Measurements from ENCODE around the gene SCLY.
"Not testable (repeated sequence)": the region's sequence is repeated elsewhere in the genome, so short reads cannot be mapped to it uniquely, and the experiment has no call there.

The SCLY gene

DNA sequence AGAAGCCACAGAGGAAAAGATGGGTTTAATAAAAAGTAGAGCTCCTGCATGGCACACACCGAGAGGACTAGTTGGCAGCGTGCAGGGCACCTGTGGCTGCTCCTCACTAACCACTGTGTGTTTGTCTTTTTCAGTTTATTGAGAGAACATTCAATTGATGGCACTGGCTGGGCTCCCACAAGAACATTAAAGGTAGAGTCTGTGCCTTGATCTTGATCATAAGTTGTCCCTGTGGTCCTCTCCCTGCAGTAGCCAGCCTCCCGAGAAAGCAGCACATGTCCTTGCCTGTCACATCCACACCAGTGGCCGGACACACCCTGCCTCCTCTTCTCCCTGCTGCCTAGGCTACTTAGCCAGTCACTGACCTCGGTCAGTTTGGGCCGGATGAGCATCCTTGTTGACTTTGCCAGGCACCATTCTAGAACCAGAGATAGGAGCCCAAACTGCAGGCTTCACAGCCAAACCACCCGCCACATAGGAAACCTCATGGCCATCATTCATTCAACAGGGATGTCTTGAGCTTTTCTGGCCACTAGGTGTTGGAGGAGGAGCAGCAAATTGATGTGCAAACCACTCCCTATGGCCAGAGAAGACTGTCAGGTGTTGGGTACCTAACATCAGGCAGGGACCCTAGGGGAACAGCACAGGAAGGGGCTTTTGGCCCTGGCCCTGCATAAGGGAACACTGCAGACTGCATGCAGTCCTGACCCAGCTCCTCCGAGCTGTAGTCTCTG, 30.2 kb upstream of the SCLY start:
- no peaks in the 10 kb centered on the region for H3K4me1 ChIP-seq (ENCODE audit: insufficient read depth, low read length)
- no peak overlapping the region for H3K9ac ChIP-seq (ENCODE audit: low read depth, low read length)
- H3K36me3 ChIP-seq (ENCODE audit: insufficient read depth, low read length): no peaks in the 10 kb centered on the region
- no peaks in the 10 kb centered on the region for H3K9me3 ChIP-seq (ENCODE audit: control insufficient read depth, insufficient read depth, low read length)

GRCh38 chr2:238031751-238032150, 29.1 kb upstream of the SCLY start:
- H3K9ac ChIP-seq (ENCODE audit: low read depth, low read length): no peak overlapping the region
- H3K4me1 ChIP-seq (ENCODE audit: insufficient read depth, low read length): no peaks in the 10 kb centered on the region
- no peaks in the 10 kb centered on the region for H3K36me3 ChIP-seq (ENCODE audit: insufficient read depth, low read length)
- no peaks in the 10 kb centered on the region for H3K9me3 ChIP-seq (ENCODE audit: control insufficient read depth, insufficient read depth, low read length)

- no peaks in the 10 kb centered on the region for H3K36me3 ChIP-seq (ENCODE audit: insufficient read depth, low read length)
- H3K4me1 ChIP-seq (ENCODE audit: insufficient read depth, low read length): no peaks in the 10 kb centered on the region
- no peak overlapping the region for H3K9ac ChIP-seq (ENCODE audit: low read depth, low read length)
- no peaks in the 10 kb centered on the region for H3K9me3 ChIP-seq (ENCODE audit: control insufficient read depth, insufficient read depth, low read length)
These were observed 28.0 kb upstream of the SCLY start for GRCh38 chr2:238032755-238033337.

GRCh38 chr2:238033991-238034390, 26.8 kb upstream of the SCLY start:
- H3K36me3 ChIP-seq (ENCODE audit: insufficient read depth, low read length); H3K9ac ChIP-seq (ENCODE audit: low read depth, low read length); H3K9me3 ChIP-seq (ENCODE audit: control insufficient read depth, insufficient read depth, low read length); H3K4me1 ChIP-seq (ENCODE audit: insufficient read depth, low read length): not testable (repeated sequence)

DNA sequence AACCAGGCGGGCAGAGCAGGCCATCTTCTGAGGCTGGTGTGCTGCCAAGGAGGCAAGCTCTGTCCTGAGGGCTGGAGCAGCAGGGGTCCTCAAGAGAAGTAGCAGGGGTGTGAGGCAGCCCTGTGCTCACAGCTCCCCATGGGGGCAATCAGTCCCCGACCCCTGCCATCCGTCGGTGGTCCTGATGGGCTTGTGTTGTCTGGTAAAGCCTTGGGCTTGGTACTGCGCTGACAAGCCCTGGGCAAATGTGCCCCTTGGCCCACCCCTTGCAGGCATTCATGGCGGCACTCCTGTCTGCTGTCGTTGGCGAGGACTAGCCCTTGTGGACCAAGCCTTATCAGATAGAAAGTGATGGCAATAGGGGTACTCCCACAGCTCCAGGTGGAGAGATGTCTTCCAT, 22.6 kb upstream of the SCLY start:
- H3K4me1 ChIP-seq (ENCODE audit: insufficient read depth, low read length): no peaks in the 10 kb centered on the region
- no peak overlapping the region for H3K9ac ChIP-seq (ENCODE audit: low read depth, low read length)
- H3K9me3 ChIP-seq (ENCODE audit: control insufficient read depth, insufficient read depth, low read length): no peaks in the 10 kb centered on the region
- peaks cover 3% of the 10 kb centered on the region; the same call in 1 of the 2 replicates for H3K36me3 ChIP-seq (ENCODE audit: insufficient read depth, low read length)

DNA sequence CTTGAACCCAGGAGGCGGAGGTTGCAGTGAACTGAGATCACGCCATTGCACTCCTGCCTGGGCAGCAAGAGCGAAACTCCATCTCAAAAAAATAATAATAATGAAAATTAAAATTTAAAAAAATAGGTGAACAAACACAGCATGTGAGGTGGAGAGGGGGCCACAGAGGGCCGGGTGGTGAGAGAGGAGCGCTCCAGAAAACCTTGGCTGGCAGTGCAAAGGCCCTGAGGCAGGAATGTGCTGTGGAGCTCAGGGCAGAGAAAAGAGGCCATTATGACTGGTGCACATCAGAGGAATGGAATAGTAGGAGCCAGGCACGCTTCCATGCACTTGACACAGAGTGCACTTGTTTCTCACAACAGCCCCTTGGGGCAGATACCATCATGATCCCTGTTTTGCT, 21.6 kb upstream of the SCLY start:
- no peaks in the 10 kb centered on the region for H3K9me3 ChIP-seq (ENCODE audit: control insufficient read depth, insufficient read depth, low read length)
- H3K4me1 ChIP-seq (ENCODE audit: insufficient read depth, low read length): no peaks in the 10 kb centered on the region
- peaks cover 3% of the 10 kb centered on the region; the same call in 1 of the 2 replicates for H3K36me3 ChIP-seq (ENCODE audit: insufficient read depth, low read length)
- no peak overlapping the region for H3K9ac ChIP-seq (ENCODE audit: low read depth, low read length)

DNA sequence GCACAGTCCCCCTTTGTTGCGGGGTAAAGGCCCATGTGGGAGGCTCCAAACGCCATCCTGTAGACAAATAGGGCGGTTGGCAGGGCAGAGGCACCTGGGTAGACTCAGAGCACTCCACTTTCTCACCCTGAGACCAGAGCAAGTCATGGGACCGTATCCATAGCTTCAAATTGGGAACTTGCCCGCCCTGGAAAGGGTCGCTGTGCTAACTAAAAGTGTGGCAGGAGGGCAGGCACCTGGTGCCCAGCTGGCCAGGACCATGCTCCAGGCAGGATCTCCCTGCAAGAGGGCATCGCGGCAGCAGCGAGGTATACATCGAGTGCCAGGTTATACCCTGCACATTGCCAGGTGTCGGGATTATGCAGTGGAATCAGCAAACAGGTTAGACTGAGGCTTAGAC, 20.8 kb upstream of the SCLY start:
- no peak overlapping the region for H3K9ac ChIP-seq (ENCODE audit: low read depth, low read length)
- no peaks in the 10 kb centered on the region for H3K9me3 ChIP-seq (ENCODE audit: control insufficient read depth, insufficient read depth, low read length)
- peaks cover 3% of the 10 kb centered on the region; the same call in 1 of the 2 replicates for H3K36me3 ChIP-seq (ENCODE audit: insufficient read depth, low read length)
- H3K4me1 ChIP-seq (ENCODE audit: insufficient read depth, low read length): no peaks in the 10 kb centered on the region

DNA sequence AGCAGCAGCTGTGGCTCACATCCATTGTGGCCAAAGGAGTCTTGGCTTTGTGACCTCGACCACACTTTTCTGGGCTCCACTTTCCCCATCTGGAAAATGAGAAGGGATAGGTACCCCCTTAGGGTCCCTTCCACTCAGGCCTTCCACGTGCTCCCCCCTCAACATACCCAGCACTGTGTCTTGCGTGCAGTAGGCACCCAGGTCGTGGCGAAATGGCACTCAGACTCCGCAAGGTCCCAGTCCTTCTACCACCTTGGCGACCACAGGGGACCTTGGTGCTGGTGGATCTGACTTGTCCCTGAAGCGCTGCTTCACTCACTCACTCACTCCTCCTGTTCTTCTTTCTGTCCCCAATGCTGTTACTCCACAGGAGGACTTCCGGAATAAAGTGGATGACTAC, 19.9 kb upstream of the SCLY start:
- Histone ChIP-seq H3K9me3 (ENCODE audit: control insufficient read depth, insufficient read depth, low read length) (no peaks in the 10 kb centered on the region), H3K9ac (ENCODE audit: low read depth, low read length) (no peak overlapping the region), H3K4me1 (ENCODE audit: insufficient read depth, low read length) (no peaks in the 10 kb centered on the region), H3K36me3 (ENCODE audit: insufficient read depth, low read length) (peaks cover 3% of the 10 kb centered on the region; the same call in 1 of the 2 replicates)

GRCh38 chr2:238042090-238042489, 18.7 kb upstream of the SCLY start:
- no peaks in the 10 kb centered on the region for H3K4me1 ChIP-seq (ENCODE audit: insufficient read depth, low read length)
- H3K36me3 ChIP-seq (ENCODE audit: insufficient read depth, low read length): peaks cover 3% of the 10 kb centered on the region; the same call in 1 of the 2 replicates
- no peaks in the 10 kb centered on the region for H3K9me3 ChIP-seq (ENCODE audit: control insufficient read depth, insufficient read depth, low read length)

DNA sequence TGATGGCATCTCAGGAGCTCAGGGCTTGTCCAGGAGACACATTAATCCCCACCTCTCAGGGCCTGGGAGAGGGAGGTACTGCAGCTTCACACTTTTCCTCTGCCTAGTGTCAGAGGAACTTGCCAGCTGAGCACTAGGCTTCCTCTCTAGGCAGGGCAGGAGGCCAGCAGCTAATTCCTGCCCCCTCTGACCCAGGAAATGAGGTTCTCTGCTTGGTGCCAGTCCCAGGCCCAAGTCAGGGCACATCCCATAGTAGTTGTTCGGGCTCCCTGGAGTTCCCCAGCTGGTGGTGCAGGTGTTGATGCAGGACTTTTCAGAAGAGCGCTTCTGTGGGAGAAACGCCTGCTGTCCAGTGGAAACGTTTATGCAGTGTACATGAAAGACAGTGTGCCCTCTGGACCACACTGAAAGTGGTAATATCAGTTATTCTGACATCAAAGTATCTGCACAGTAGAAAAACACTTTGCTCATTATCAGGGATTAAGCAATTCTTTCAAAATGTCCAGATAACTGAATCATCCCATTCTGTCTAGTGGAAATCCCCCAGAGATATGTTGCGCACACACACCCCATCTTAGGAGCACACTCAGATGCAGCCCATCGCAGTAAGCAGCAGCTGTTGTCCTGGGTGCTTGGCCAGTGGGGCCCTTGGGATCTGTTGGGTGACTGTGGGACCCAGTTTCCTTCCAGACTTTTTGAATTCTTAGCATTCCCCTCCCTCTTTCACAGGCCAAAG, 17.8 kb upstream of the SCLY start:
- Histone ChIP-seq H3K9ac (ENCODE audit: low read depth, low read length) (no peak overlapping the region), H3K9me3 (ENCODE audit: control insufficient read depth, insufficient read depth, low read length) (no peaks in the 10 kb centered on the region), H3K4me1 (ENCODE audit: insufficient read depth, low read length) (no peaks in the 10 kb centered on the region), H3K36me3 (ENCODE audit: insufficient read depth, low read length) (peaks cover 2% of the 10 kb centered on the region; the same call in 1 of the 2 replicates)

More at GRCh38 chr2:238042090-238042489, 18.7 kb upstream of the SCLY start:
- H3K9ac ChIP-seq (ENCODE audit: low read depth, low read length): no peak overlapping the region

DNA sequence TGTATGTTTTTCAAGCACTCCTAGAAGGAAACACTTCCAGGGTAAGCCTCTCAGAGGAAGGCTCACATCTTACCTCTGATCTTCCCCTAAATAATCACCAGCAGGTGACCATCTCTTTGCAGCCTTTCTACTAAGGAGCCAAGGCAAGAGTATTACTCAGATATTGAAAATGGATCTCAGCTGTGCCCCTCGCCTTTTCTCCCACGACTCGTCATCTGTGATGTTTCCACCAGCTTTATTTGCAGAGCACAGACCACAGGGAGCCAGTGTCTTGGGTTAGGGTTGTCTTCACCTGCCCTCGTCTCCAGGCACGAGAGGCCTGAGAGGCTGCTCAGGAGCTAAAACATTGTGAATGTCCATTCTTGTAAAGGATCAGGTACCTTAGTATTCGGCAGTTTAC, 16.9 kb upstream of the SCLY start:
- H3K9me3 ChIP-seq (ENCODE audit: control insufficient read depth, insufficient read depth, low read length): no peaks in the 10 kb centered on the region; the same call in 1 of the 2 replicates
- no peak overlapping the region for H3K9ac ChIP-seq (ENCODE audit: low read depth, low read length)
- H3K36me3 ChIP-seq (ENCODE audit: insufficient read depth, low read length): no peaks in the 10 kb centered on the region
- no peaks in the 10 kb centered on the region for H3K4me1 ChIP-seq (ENCODE audit: insufficient read depth, low read length)

- Histone ChIP-seq H3K9ac (ENCODE audit: low read depth, low read length) (no peak overlapping the region), H3K9me3 (ENCODE audit: control insufficient read depth, insufficient read depth, low read length) (no peaks in the 10 kb centered on the region; the same call in 1 of the 2 replicates), H3K36me3 (ENCODE audit: insufficient read depth, low read length) (no peaks in the 10 kb centered on the region), H3K4me1 (ENCODE audit: insufficient read depth, low read length) (no peaks in the 10 kb centered on the region)
These were observed 15.2 kb upstream of the SCLY start for GRCh38 chr2:238045575-238045974.

GRCh38 chr2:238046725-238047270, 14.0 kb upstream of the SCLY start:
- no peak overlapping the region for H3K9ac ChIP-seq (ENCODE audit: low read depth, low read length)
- no peaks in the 10 kb centered on the region for H3K36me3 ChIP-seq (ENCODE audit: insufficient read depth, low read length)
- H3K9me3 ChIP-seq (ENCODE audit: control insufficient read depth, insufficient read depth, low read length): no peaks in the 10 kb centered on the region; the same call in 1 of the 2 replicates
- H3K4me1 ChIP-seq (ENCODE audit: insufficient read depth, low read length): no peaks in the 10 kb centered on the region

DNA sequence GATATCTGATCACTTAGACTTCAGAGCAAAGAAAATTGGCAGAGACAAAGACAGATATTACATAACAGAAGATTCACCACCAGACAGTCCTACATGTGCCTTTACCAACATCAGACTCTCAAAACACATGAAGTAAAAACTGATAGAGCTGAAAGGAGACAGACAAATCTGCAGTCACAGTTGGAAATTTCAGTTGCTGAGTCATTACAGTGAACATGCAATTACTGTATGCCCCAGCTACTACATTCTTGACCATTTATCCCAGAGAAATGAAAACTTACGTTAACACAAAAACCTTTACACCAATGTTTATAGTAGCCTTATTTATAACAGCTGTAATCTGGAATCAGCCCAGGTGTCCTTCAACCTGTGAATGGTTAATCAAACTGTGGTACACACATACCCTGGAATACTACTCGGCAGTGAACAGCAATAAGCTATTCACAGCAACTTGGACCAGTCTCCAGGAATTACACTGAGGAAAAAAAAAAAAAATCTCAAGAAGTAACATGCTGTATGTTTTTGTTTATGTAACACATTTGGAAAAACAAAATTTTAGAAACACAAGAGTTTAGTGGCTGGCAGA, 7.5 kb upstream of the SCLY start:
- no peak overlapping the region for H3K9ac ChIP-seq (ENCODE audit: low read depth, low read length)
- no peaks in the 10 kb centered on the region for H3K4me1 ChIP-seq (ENCODE audit: insufficient read depth, low read length)
- no peaks in the 10 kb centered on the region; the same call in 1 of the 2 replicates for H3K9me3 ChIP-seq (ENCODE audit: control insufficient read depth, insufficient read depth, low read length)
- H3K36me3 ChIP-seq (ENCODE audit: insufficient read depth, low read length): no peaks in the 10 kb centered on the region
